GM19238 (cell line): ENCODE measurements around the gene CADPS.

Experiments
- DNase-seq: peaks from one replicate; pipeline ENCODE4 v3.0.0; 2011; ENCODE audit warnings: low spot score; ENCODE audit not compliant: insufficient read length

CADPS gene

GRCh38 chr3:62644493-62644892 lies 230.7 kb downstream of the CADPS start:
- DNase-seq: no peak

- DNase-seq: no peak
Measured at GRCh38 chr3:62638316-62638715, 236.9 kb downstream of the CADPS start.

- no peak for DNase-seq
Measured at GRCh38 chr3:62636235-62636826, 238.9 kb downstream of the CADPS start.

GRCh38 chr3:62632510-62633294 lies 242.5 kb downstream of the CADPS start:
- DNase-seq: no peak

GRCh38 chr3:62631488-62631887 lies 243.7 kb downstream of the CADPS start:
- DNase-seq: no peak

- DNase-seq: no peak
Measured at GRCh38 chr3:62630664-62631063, 244.6 kb downstream of the CADPS start.

GRCh38 chr3:62625268-62625667 lies 249.9 kb downstream of the CADPS start:
- no peak for DNase-seq

- DNase-seq: no peak
Measured at GRCh38 chr3:62624185-62624584, 251.0 kb downstream of the CADPS start.

GRCh38 chr3:62622553-62623174 lies 252.6 kb downstream of the CADPS start:
- DNase-seq: peak; percentile 4

- no peak for DNase-seq
Measured at GRCh38 chr3:62621925-62622324, 253.3 kb downstream of the CADPS start.

GRCh38 chr3:62621176-62621575 lies 254.0 kb downstream of the CADPS start:
- DNase-seq: no peak

GRCh38 chr3:62615258-62615849 lies 259.9 kb downstream of the CADPS start:
- no peak for DNase-seq

- DNase-seq: no peak
Measured at GRCh38 chr3:62614527-62614926, 260.7 kb downstream of the CADPS start.

- no peak for DNase-seq
Measured at GRCh38 chr3:62611541-62612240, 263.5 kb downstream of the CADPS start.

GRCh38 chr3:62607287-62608029 lies 267.8 kb downstream of the CADPS start:
- no peak for DNase-seq

GRCh38 chr3:62605413-62606068 lies 269.7 kb downstream of the CADPS start:
- DNase-seq: no peak

- no peak for DNase-seq
Measured at GRCh38 chr3:62604751-62605351, 270.4 kb downstream of the CADPS start.

- DNase-seq: no peak
Measured at GRCh38 chr3:62604298-62604697, 270.9 kb downstream of the CADPS start.

GRCh38 chr3:62602987-62603386 lies 272.2 kb downstream of the CADPS start:
- no peak for DNase-seq
